Peyer's patch (tissue), 4 donors: ENCODE measurements around the gene PANX1.

Source experiments
- POLR2A ChIP-seq, 2 donors: fragments of 450-650 bp; IDR thresholded peaks; one replicate each; pipeline ENCODE4 v1.5.1; 2017; ENCODE audit warnings: antibody characterized with exemption in 2 of 2, mild to moderate bottlenecking in 2 of 2, moderate library complexity in 2 of 2
- TF ChIP-seq, protein P1 (sequence below), 6 experiments: fragments of 450-650 bp in 4 of 6; fragments of 200-600 bp in 2 of 6; sonication (generic) in 1 of 6; IDR thresholded peaks; one replicate each; pipeline ENCODE4 v1.5.1; 2017 to 2019; ENCODE audit warnings: antibody characterized with exemption in 6 of 6, mild to moderate bottlenecking in 3 of 6, moderate library complexity in 1 of 6

DNA sequence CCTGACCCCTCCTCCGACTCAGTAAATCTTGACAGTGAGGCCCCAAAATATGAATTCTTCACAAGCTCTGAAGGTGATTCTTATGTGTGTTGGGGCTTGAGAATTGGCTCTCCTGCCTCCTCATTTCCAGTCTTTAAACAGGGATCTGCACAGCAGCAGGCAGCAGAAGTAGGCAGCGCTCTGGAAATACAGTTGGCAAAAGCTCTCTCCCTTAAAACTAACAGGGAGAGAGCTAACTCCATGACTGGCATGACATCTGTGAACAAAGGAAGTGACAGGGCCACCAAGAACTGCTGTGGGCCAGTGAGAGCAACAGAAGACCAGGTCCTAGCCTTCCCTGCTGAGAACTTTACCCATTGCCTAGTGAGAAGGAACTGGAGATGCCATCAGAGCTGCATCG is 70.1 kb downstream of the PANX1 start:
- TF ChIP-seq, protein P1, sequence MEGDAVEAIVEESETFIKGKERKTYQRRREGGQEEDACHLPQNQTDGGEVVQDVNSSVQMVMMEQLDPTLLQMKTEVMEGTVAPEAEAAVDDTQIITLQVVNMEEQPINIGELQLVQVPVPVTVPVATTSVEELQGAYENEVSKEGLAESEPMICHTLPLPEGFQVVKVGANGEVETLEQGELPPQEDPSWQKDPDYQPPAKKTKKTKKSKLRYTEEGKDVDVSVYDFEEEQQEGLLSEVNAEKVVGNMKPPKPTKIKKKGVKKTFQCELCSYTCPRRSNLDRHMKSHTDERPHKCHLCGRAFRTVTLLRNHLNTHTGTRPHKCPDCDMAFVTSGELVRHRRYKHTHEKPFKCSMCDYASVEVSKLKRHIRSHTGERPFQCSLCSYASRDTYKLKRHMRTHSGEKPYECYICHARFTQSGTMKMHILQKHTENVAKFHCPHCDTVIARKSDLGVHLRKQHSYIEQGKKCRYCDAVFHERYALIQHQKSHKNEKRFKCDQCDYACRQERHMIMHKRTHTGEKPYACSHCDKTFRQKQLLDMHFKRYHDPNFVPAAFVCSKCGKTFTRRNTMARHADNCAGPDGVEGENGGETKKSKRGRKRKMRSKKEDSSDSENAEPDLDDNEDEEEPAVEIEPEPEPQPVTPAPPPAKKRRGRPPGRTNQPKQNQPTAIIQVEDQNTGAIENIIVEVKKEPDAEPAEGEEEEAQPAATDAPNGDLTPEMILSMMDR (IDR thresholded peaks at IDR 0.05) = no peak
- no peak for TF ChIP-seq POLR2A (IDR thresholded peaks at IDR 0.05)
